Endothelial cell (in vitro differentiated cells): ENCODE measurements around the gene EXOC8. TPM values are rescaled to one million over a fixed set of nuclear protein-coding genes. Genes with fewer than 3 reads are reported as not detected.

Experiments
- DNase-seq: peaks from one replicate; pipeline ENCODE4 v3.0.0; 2021; ENCODE audit warnings: low spot score
- H3K27ac Mint-ChIP-seq: one replicate; pipeline ENCODE4 v1.8.0; 2021; ENCODE audit warnings: mixed read lengths, inconsistent platforms; ENCODE audit not compliant: unreplicated experiment
- H3K27me3 Mint-ChIP-seq: one replicate; pipeline ENCODE4 v1.8.0; 2021; ENCODE audit warnings: mild to moderate bottlenecking, moderate library complexity, mixed read lengths, inconsistent platforms; ENCODE audit not compliant: unreplicated experiment
- H3K36me3 Mint-ChIP-seq: one replicate; pipeline ENCODE4 v1.8.0; 2021; ENCODE audit warnings: mild to moderate bottlenecking, low read depth, mixed read lengths, inconsistent platforms; ENCODE audit not compliant: unreplicated experiment
- H3K4me1 Mint-ChIP-seq: one replicate; pipeline ENCODE4 v1.8.0; 2021; ENCODE audit warnings: mild to moderate bottlenecking, mixed read lengths, inconsistent platforms; ENCODE audit not compliant: unreplicated experiment
- H3K4me3 Mint-ChIP-seq: one replicate; pipeline ENCODE4 v1.8.0; 2021; ENCODE audit warnings: mild to moderate bottlenecking, mixed read lengths, inconsistent platforms; ENCODE audit not compliant: unreplicated experiment
- H3K9me3 Mint-ChIP-seq: one replicate; pipeline ENCODE4 v1.8.0; 2021; ENCODE audit warnings: mixed read lengths, inconsistent platforms; ENCODE audit not compliant: unreplicated experiment
- total RNA-seq: library from RNA; stranded (reverse); fragmentation: NEBNext Ultra II Directional; extraction: Animal tissue kit (Norgen Biotek cat#: 25700); gene quantifications from one replicate; pipeline ENCODE4 v1.2.1, GENCODE V29; 2021; ENCODE audit not compliant: unreplicated experiment
- TF ChIP-seq, protein P1 (sequence below): fragments of 200-600 bp; sonication (generic); IDR thresholded peaks from one replicate; pipeline ENCODE4 v1.5.0; 2021; ENCODE audit warnings: antibody characterized with exemption; ENCODE audit not compliant: unreplicated experiment

The EXOC8 gene
- total RNA-seq, 1 donor from 2014 or later: 11.6 TPM

DNA sequence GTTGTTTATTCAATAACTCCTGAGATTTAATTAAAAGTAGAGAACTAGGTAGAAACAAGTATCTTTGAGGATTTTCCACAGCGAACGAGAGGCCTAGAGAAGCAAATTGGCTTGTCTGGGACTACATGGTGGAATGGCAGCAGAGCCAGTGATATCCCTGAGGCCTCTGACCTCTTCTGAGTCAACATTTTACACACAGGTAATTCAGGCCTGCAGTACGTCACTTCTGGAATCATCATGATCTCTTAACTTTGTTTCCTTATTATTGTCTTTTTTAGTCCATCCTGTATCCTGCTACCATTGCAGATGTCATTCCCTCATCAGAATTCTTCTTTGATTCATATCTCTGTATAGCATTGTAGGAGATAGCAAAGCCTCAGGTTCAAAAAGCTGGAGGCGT, 10.3 kb upstream of the EXOC8 start:
- no peaks in the 10 kb centered on the region for H3K4me1 Mint-ChIP-seq
- TF ChIP-seq, protein P1, sequence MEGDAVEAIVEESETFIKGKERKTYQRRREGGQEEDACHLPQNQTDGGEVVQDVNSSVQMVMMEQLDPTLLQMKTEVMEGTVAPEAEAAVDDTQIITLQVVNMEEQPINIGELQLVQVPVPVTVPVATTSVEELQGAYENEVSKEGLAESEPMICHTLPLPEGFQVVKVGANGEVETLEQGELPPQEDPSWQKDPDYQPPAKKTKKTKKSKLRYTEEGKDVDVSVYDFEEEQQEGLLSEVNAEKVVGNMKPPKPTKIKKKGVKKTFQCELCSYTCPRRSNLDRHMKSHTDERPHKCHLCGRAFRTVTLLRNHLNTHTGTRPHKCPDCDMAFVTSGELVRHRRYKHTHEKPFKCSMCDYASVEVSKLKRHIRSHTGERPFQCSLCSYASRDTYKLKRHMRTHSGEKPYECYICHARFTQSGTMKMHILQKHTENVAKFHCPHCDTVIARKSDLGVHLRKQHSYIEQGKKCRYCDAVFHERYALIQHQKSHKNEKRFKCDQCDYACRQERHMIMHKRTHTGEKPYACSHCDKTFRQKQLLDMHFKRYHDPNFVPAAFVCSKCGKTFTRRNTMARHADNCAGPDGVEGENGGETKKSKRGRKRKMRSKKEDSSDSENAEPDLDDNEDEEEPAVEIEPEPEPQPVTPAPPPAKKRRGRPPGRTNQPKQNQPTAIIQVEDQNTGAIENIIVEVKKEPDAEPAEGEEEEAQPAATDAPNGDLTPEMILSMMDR: no peak
- peaks cover 14% of the 10 kb centered on the region for H3K36me3 Mint-ChIP-seq
- H3K27me3 Mint-ChIP-seq: no peaks in the 10 kb centered on the region
- H3K9me3 Mint-ChIP-seq: no peaks in the 10 kb centered on the region
- DNase-seq: no peak
- no peak overlapping the region for H3K4me3 Mint-ChIP-seq
- no peak overlapping the region for H3K27ac Mint-ChIP-seq

DNA sequence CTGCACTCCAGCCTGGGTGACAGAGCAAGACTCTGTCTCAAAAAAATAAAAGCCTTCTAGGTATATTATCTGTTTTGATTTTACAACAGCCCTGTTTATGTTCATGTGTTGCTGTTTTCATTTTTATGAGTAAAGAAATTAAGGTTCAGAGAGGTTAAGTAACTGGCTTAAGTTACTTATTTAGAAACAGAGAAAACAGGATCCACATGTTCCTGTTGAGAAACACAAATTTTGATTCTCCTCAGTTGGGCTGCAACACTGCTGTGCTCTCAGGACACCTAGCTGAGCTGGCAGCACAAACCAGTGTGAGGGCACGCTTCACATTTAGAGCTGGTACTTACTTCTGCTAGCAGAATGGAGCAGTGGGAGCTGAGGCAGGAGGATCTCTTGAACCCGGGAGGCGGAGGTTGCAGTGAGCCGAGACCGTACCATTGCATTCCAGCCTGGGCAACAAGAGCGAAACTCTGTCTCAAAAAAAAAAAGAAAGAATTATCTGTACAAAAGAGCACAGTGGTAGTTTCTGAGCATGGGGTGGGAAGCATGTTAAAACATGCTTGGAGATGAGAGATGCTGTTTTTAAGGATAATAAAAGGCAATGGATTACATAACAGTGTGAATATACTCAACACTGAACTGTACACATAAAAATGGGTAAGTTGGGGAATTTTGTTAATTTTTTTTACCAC, 2.8 kb upstream of the EXOC8 start:
- peaks cover 36% of the 10 kb centered on the region for H3K4me1 Mint-ChIP-seq
- no peak for DNase-seq
- TF ChIP-seq, protein P1: no peak
- no peaks in the 10 kb centered on the region for H3K9me3 Mint-ChIP-seq
- peak overlapping the region; percentile 45 for H3K4me3 Mint-ChIP-seq
- no peak overlapping the region for H3K27ac Mint-ChIP-seq
- peaks cover 14% of the 10 kb centered on the region for H3K27me3 Mint-ChIP-seq
- peaks cover 21% of the 10 kb centered on the region for H3K36me3 Mint-ChIP-seq

DNA sequence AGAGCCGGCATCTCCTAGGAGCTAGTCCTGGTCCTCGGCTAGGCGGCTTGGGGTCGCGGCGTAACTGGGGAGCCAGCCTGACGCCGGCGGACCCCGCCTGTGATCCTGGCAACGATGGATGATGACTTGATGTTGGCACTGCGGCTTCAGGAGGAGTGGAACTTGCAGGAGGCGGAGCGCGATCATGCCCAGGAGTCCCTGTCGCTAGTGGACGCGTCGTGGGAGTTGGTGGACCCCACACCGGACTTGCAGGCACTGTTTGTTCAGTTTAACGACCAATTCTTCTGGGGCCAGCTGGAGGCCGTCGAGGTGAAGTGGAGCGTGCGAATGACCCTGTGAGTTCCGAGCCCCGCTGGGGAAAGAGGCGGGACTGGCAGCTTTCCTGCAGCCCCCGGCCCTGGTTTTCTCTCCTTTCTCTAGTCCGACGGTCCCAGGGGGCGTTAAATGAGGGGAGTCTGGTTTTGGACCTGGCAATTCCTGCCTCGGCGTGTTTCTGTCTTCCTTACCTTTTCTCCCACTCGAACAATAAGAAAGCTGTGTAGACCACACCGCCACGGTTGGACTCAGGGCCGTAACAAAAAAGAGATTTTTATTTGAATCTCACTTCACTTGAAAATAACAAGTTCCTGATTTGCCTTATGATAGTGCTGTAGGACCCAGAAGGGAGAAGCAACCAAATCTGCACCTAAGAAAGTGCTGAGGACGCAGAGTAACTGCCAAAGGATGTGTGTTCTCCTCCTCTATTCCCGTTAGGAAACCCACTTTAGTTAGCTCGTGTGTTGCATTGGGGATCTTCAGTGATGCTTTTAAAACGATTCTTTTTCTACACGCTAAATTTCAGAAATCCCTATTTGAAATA, 847 bp upstream of the EXOC8 start, which contains the start of gene SPRTN:
Gene SPRTN (plus strand): TSS at position 24 of the 859 bp plus-strand sequence. CDS start 91 bp downstream, at position 115.
- H3K27ac Mint-ChIP-seq: peak within 1 kb of the TSS; percentile 89
- no peak for DNase-seq
- no peaks in the 10 kb centered on the region for H3K9me3 Mint-ChIP-seq
- H3K4me1 Mint-ChIP-seq: peaks cover 45% of the 10 kb centered on the region
- peaks cover 19% of the 10 kb centered on the region for H3K36me3 Mint-ChIP-seq
- TF ChIP-seq, protein P1: no peak
- peak within 1 kb of the TSS; percentile 98 for H3K4me3 Mint-ChIP-seq
- H3K27me3 Mint-ChIP-seq: peaks cover 14% of the 10 kb centered on the region

DNA sequence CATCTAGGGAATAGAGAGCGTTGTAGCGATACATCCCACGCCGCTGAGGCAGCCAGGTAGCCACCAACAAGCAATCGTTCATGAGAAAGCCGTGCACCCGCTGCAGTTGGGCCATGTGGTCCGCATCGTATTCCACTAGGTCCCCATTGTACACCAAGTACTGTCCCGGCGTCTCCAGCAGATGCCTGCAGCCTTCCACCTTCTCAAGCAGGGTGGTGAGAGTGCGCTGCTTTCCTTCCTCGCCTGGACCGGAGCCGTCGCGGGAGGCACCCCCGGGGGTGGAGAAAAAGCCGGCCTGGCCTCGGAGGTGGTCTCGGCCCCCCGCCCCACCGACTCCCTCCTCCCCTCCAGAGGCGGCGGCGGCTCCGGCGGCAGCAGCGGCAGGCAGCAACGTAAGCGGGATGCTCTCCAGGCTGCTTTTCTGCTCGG, 595 bp downstream of the EXOC8 start:
- H3K27ac Mint-ChIP-seq: peak overlapping the region; percentile 63
- peaks cover 16% of the 10 kb centered on the region for H3K27me3 Mint-ChIP-seq
- no peaks in the 10 kb centered on the region for H3K9me3 Mint-ChIP-seq
- DNase-seq: no peak
- peak overlapping the region; percentile 98 for H3K4me3 Mint-ChIP-seq
- peaks cover 46% of the 10 kb centered on the region for H3K4me1 Mint-ChIP-seq
- TF ChIP-seq, protein P1: no peak
- H3K36me3 Mint-ChIP-seq: peaks cover 14% of the 10 kb centered on the region
